ENCODE data around the gene PDE2A. TPM values are rescaled to one million over a fixed set of nuclear protein-coding genes. Genes with fewer than 3 reads are reported as not detected.

The PDE2A gene
- total RNA-seq, 1 experiment from 2014 or later, result 3.7 TPM

- Mint-ChIP-seq H3K36me3 (no peaks in the 10 kb centered on the region), H3K27me3 (ENCODE audit: low read depth) (no peaks in the 10 kb centered on the region), H3K4me1 (peaks cover 9% of the 10 kb centered on the region), H3K27ac (no peak overlapping the region), H3K9me3 (no peaks in the 10 kb centered on the region), H3K4me3 (no peak overlapping the region)
- POLR2A ChIA-PET, result no interaction called here
- ATAC-seq (no peak), DNase-seq (ENCODE audit: low spot score) (no peak)
- CTCF ChIA-PET, result interaction anchor here (0.5 to 1.0 kb wide), 2 partner anchors 35 to 138 kb away, joined by 3 to 5 read pairs; no protein-coding TSS in a partner anchor
- no peak for TF ChIP-seq RELA (CRISPR knock-in tag; IDR thresholded peaks at IDR 0.05; ENCODE audit: borderline replicate concordance)
These were observed 44.9 kb upstream of the PDE2A start for GRCh38 chr11:72719144-72719543.

GRCh38 chr11:72718101-72718501 is 43.9 kb upstream of the PDE2A start:
- ATAC-seq (no peak), DNase-seq (ENCODE audit: low spot score) (no peak)
- Mint-ChIP-seq H3K4me1 (peaks cover 9% of the 10 kb centered on the region), H3K36me3 (no peaks in the 10 kb centered on the region), H3K9me3 (no peaks in the 10 kb centered on the region), H3K27me3 (ENCODE audit: low read depth) (no peaks in the 10 kb centered on the region), H3K27ac (0 out of 2 replicates have a peak overlapping the region, but pooled peaks have one; percentile 32), H3K4me3 (no peak overlapping the region)
- ChIA-PET POLR2A (no interaction called here), CTCF (interaction anchor here (1.0 kb wide), 1 partner anchor 34 kb away, joined by 5 read pairs; no protein-coding TSS in a partner anchor)
- TF ChIP-seq ETV6 (CRISPR knock-in tag; IDR thresholded peaks at IDR 0.05) (no peak), ZNF219 (CRISPR knock-in tag; IDR thresholded peaks at IDR 0.05; ENCODE audit: borderline replicate concordance) (no peak), NFATC4 (CRISPR knock-in tag; IDR thresholded peaks at IDR 0.05) (no peak), CREM (CRISPR knock-in tag; IDR thresholded peaks at IDR 0.05) (no peak), JUN (CRISPR knock-in tag; IDR thresholded peaks at IDR 0.05) (no peak)
- TF ChIP-seq, protein P1, sequence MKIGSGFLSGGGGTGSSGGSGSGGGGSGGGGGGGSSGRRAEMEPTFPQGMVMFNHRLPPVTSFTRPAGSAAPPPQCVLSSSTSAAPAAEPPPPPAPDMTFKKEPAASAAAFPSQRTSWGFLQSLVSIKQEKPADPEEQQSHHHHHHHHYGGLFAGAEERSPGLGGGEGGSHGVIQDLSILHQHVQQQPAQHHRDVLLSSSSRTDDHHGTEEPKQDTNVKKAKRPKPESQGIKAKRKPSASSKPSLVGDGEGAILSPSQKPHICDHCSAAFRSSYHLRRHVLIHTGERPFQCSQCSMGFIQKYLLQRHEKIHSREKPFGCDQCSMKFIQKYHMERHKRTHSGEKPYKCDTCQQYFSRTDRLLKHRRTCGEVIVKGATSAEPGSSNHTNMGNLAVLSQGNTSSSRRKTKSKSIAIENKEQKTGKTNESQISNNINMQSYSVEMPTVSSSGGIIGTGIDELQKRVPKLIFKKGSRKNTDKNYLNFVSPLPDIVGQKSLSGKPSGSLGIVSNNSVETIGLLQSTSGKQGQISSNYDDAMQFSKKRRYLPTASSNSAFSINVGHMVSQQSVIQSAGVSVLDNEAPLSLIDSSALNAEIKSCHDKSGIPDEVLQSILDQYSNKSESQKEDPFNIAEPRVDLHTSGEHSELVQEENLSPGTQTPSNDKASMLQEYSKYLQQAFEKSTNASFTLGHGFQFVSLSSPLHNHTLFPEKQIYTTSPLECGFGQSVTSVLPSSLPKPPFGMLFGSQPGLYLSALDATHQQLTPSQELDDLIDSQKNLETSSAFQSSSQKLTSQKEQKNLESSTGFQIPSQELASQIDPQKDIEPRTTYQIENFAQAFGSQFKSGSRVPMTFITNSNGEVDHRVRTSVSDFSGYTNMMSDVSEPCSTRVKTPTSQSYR (CRISPR knock-in tag; IDR thresholded peaks at IDR 0.05), result no peak

DNA sequence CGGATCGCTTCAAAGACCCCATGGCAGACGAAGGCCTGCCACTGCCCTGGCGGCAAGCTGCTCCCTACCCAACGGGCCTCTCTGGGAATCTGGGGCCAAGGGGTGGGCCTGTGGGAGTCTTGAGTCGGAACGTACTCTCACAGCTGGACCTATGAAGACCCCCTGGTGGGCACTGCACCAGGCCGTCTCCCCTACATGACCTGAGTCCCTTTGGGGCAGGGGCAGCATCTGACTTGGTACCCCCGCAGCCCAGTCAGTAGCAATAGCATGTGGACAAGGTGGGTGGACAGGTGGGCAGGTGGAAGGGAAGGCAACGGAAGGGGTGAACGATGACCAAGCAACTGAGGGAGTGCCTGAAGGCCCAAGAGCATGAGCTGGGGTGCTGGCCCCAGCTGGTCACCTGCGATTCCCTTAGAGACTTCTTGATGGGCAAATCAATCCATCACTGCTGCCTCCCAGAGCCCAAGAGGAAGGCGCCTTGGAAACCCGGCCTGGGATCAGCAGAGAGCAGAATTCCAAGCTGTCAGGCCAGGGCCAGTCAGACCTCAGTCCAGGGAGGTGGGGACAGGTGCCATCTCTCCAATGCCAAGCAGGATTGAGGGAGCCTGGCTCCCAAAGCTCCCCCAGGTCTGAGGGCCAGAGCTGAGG is 42.7 kb upstream of the PDE2A start:
- H3K27ac Mint-ChIP-seq, result no peak overlapping the region
- no peak overlapping the region for H3K4me3 Mint-ChIP-seq
- H3K27me3 Mint-ChIP-seq (ENCODE audit: low read depth), result no peaks in the 10 kb centered on the region
- TF ChIP-seq, protein P2, sequence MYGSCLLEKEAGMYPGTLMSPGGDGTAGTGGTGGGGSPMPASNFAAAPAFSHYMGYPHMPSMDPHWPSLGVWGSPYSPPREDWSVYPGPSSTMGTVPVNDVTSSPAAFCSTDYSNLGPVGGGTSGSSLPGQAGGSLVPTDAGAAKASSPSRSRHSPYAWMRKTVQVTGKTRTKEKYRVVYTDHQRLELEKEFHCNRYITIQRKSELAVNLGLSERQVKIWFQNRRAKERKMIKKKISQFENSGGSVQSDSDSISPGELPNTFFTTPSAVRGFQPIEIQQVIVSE (CRISPR knock-in tag; IDR thresholded peaks at IDR 0.05; ENCODE audit: borderline replicate concordance), result no peak
- TF ChIP-seq, protein P3, sequence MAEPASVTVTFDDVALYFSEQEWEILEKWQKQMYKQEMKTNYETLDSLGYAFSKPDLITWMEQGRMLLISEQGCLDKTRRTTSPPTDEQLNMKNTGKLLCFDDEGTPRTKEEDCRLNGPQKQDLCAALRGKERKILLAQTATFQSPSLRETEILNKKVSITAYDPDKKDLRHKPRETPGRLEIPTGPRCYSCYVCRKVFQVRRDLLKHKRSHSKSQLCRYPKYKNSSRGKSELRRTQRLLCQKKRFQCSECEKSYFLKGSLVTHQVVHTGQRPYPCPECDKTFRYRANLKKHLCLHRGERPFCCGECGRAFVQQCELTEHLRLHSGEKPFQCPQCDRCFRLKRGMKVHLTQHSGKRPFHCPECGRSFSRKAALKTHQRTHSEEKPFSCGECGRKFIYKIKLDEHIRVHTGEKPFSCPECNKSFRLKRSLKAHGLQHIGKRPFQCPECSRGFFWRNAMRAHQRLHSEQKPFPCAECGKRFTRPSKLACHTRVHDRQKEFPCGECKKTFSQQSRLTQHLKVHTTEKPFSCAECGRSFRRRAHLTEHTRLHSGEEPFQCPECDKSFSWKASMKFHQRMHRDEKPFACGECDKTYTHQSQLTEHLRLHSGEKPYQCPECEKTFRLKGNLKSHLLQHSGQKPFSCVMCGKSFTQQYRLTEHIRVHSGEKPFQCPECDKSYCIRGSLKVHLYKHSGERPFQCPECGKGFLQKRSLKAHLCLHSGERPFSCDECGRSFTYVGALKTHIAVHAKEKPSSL (CRISPR knock-in tag; conservative IDR thresholded peaks at IDR 0.05), result no peak
- TF ChIP-seq, protein P4, sequence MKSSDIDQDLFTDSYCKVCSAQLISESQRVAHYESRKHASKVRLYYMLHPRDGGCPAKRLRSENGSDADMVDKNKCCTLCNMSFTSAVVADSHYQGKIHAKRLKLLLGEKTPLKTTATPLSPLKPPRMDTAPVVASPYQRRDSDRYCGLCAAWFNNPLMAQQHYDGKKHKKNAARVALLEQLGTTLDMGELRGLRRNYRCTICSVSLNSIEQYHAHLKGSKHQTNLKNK (CRISPR knock-in tag; IDR thresholded peaks at IDR 0.05), result no peak
- TF ChIP-seq ZNF121 (CRISPR knock-in tag; IDR thresholded peaks at IDR 0.05) (no peak), ZNF317 (CRISPR knock-in tag; IDR thresholded peaks at IDR 0.05; ENCODE audit: borderline replicate concordance, low read depth) (no peak), ZNF423 (CRISPR knock-in tag; IDR thresholded peaks at IDR 0.05) (no peak), TCF7 (CRISPR knock-in tag; IDR thresholded peaks at IDR 0.05; ENCODE audit: low read depth) (no peak), TEAD4 (CRISPR knock-in tag; IDR thresholded peaks at IDR 0.05) (no peak), ZBTB21 (CRISPR knock-in tag; IDR thresholded peaks at IDR 0.05; ENCODE audit: borderline replicate concordance) (no peak)
- TF ChIP-seq, protein P5, sequence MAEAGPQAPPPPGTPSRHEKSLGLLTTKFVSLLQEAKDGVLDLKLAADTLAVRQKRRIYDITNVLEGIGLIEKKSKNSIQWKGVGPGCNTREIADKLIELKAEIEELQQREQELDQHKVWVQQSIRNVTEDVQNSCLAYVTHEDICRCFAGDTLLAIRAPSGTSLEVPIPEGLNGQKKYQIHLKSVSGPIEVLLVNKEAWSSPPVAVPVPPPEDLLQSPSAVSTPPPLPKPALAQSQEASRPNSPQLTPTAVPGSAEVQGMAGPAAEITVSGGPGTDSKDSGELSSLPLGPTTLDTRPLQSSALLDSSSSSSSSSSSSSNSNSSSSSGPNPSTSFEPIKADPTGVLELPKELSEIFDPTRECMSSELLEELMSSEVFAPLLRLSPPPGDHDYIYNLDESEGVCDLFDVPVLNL (CRISPR knock-in tag; IDR thresholded peaks at IDR 0.05; ENCODE audit: borderline replicate concordance, low read depth), result no peak
- DNase-seq (ENCODE audit: low spot score) (no peak), ATAC-seq (no peak)
- no peaks in the 10 kb centered on the region for H3K9me3 Mint-ChIP-seq
- no peaks in the 10 kb centered on the region for H3K36me3 Mint-ChIP-seq
- H3K4me1 Mint-ChIP-seq, result peaks cover 8% of the 10 kb centered on the region
- POLR2A ChIA-PET, result interaction anchor here (0.8 to 0.9 kb wide), 3 partner anchors 28 to 62 kb away, joined by 3 to 5 read pairs (median 4); no protein-coding TSS in a partner anchor
- CTCF ChIA-PET, result interaction anchor here (1.6 to 1.9 kb wide), 2 partner anchors 8 to 246 kb away, joined by 7 to 8 read pairs; no protein-coding TSS in a partner anchor

Measured in WTC11 (cell line).